Transverse colon (tissue), 4 donors: ENCODE data around the gene SLC2A5. TPM values are rescaled to one million over a fixed set of nuclear protein-coding genes. Genes with fewer than 3 reads are reported as not detected.

ENCODE experiments used
- DNase-seq: peaks from one replicate; pipeline ENCODE4 v3.0.0-alpha.2; 2019
- H3K27ac ChIP-seq, 4 donors: fragments of 200-600 bp; sonication (generic); 2 replicates each; pipeline ENCODE4 v1.5.1; 2016 to 2018; ENCODE audit warnings: inconsistent platforms in 4 of 4
- H3K27me3 ChIP-seq: fragments of 200-600 bp; sonication (generic); 2 replicates; pipeline ENCODE4 v1.5.1; 2017; ENCODE audit warnings: inconsistent platforms
- H3K36me3 ChIP-seq, 4 donors: fragments of 200-600 bp; sonication (generic); 2 replicates each; pipeline ENCODE4 v1.5.1; 2017 to 2019; ENCODE audit warnings: inconsistent platforms in 4 of 4
- H3K4me1 ChIP-seq, 4 donors: fragments of 200-600 bp; sonication (generic); 2 replicates each; pipeline ENCODE4 v1.5.1; 2017 to 2020; ENCODE audit warnings: inconsistent platforms in 4 of 4
- H3K4me3 ChIP-seq, 4 donors: fragments of 200-600 bp; sonication (generic); 1 replicate in 1 of 4; 2 replicates in 3 of 4; pipeline versions ENCODE4 v1.5.1 to v1.6.1; 2017 to 2019; ENCODE audit warnings: inconsistent platforms in 4 of 4
- H3K9me3 ChIP-seq, 2 donors: fragments of 200-600 bp; sonication (generic); 2 replicates each; pipeline ENCODE4 v1.5.1; 2017 to 2019; ENCODE audit warnings: inconsistent platforms in 2 of 2
- EP300 ChIP-seq: sonication (generic); formaldehyde crosslinking; IDR thresholded peaks from one replicate; pipeline ENCODE4 v1.6.1; 2017; ENCODE audit warnings: antibody characterized with exemption, low read depth
- POLR2A ChIP-seq: fragments of 450-650 bp; IDR thresholded peaks from one replicate; pipeline ENCODE4 v1.6.1; 2016; ENCODE audit warnings: antibody characterized with exemption, mild to moderate bottlenecking, moderate library complexity
- POLR2AphosphoS5 ChIP-seq, 3 donors: sonication (generic); formaldehyde crosslinking; IDR thresholded peaks; one replicate each; pipeline ENCODE4 v1.6.1; 2016; ENCODE audit warnings: antibody characterized with exemption in 3 of 3
- WGBS, 2 donors: methylation state at CpG; one replicate each; pipeline ENCODE4 v1.1.5; 2018; ENCODE audit warnings: low coverage in 1 of 2; 5-methylcytosine and 5-hydroxymethylcytosine counted together
- in situ Hi-C, 4 donors: fragments of 200-750 bp; cut with MboI; loops; one replicate each; pipeline versions ENCODE4 v1.15.0 to v1.15.1; 2017; ENCODE audit warnings: low sequenced_read_pairs in 3 of 4, low pct_ligation_motif_present in 1 of 4, low pct_unique_long_range_greater_than_20kb in 1 of 4
- intact Hi-C: fragments of 100-400 bp; cut with DNase I; formaldehyde crosslinking; loops from one replicate; pipeline ENCODE4 v1.15.1; 2023; ENCODE audit warnings: low total_unique reads
- total RNA-seq, 4 donors: library from RNA; depleted of rRNA; stranded (reverse); fragments of >200 nt; gene quantifications; one replicate each; pipeline ENCODE4 v1.1.0, GENCODE V29; 2016
- TF ChIP-seq, protein P1 (sequence below), 5 experiments: fragments of 200-600 bp in 3 of 5; fragments of 450-650 bp in 2 of 5; sonication (generic) in 3 of 5; IDR thresholded peaks; 1 replicate in 2 of 5; 2 replicates in 3 of 5; pipeline ENCODE4 v1.5.1; 2016 to 2017; ENCODE audit warnings: antibody characterized with exemption in 5 of 5, inconsistent platforms in 3 of 5, mild to moderate bottlenecking in 2 of 5, moderate library complexity in 1 of 5

The SLC2A5 gene
- total RNA-seq, 4 donors from 2014 or later: 5.9 to 21.3 (median 13.3) TPM

DNA sequence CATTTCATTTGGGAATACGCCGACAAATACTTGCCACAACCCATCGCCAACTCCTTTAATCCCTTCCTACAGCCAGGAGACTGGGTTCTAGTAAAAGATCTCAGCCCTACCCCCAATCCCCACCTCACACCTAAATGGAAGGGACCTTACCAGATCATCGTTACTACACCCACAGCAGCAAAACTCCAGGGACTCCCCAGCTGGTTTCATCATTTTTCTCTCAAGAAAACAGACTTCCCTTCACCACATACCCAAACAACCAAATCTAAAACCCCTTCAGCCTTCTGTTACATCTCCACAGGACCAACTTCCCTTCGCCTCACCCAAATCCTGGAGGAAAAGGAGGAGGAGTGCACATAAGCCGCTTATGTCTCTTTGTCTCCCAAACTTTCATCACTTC is 23.7 kb upstream of the SLC2A5 start:
- H3K9me3 ChIP-seq: no peaks in the 10 kb centered on the region
- no peak for DNase-seq
- intact Hi-C loops: no loop called here
- H3K27ac ChIP-seq: no peak overlapping the region
- 76 to 84% methylated on average over 6 of the region's 6 CpGs for WGBS, 2 donors
- peaks cover under 1% of the 10 kb centered on the region for H3K27me3 ChIP-seq
- H3K4me1 ChIP-seq: no peaks in the 10 kb centered on the region
- TF ChIP-seq POLR2AphosphoS5 (IDR thresholded peaks at IDR 0.05) (no peak), POLR2A (no peak), EP300 (no peak)
- TF ChIP-seq, protein P1, sequence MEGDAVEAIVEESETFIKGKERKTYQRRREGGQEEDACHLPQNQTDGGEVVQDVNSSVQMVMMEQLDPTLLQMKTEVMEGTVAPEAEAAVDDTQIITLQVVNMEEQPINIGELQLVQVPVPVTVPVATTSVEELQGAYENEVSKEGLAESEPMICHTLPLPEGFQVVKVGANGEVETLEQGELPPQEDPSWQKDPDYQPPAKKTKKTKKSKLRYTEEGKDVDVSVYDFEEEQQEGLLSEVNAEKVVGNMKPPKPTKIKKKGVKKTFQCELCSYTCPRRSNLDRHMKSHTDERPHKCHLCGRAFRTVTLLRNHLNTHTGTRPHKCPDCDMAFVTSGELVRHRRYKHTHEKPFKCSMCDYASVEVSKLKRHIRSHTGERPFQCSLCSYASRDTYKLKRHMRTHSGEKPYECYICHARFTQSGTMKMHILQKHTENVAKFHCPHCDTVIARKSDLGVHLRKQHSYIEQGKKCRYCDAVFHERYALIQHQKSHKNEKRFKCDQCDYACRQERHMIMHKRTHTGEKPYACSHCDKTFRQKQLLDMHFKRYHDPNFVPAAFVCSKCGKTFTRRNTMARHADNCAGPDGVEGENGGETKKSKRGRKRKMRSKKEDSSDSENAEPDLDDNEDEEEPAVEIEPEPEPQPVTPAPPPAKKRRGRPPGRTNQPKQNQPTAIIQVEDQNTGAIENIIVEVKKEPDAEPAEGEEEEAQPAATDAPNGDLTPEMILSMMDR (IDR thresholded peaks at IDR 0.05): no peak
- no peak overlapping the region for H3K4me3 ChIP-seq
- in situ Hi-C loops: no loop called here
- H3K36me3 ChIP-seq: no peaks in the 10 kb centered on the region

DNA sequence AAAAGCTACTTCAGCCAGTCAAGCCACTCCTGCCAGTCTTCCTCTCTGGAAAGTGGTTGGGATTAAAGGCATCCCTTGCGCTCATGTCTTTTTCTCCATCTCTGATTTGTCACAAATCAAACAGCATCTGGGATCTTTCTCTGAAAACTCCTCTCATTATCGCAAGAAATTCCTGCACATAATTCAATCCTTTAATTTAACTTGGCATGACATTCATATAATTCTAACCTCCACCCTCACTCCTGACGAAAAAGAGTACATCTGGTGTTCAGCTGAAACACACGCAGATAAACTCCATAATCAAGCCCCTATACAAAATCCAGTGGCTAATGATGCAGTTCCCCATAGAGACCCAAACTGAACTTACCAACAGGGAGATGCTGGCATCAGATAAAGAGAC is 19.4 kb upstream of the SLC2A5 start:
- Histone ChIP-seq H3K4me3 (no peak overlapping the region), H3K27ac (no peak overlapping the region), H3K27me3 (peaks cover 6% of the 10 kb centered on the region), H3K4me1 (peaks cover 0 to 14% (median 11%) of the 10 kb centered on the region in 4 donors), H3K9me3 (no peaks in the 10 kb centered on the region), H3K36me3 (no peaks in the 10 kb centered on the region)
- 80 to 92% methylated on average over 3 to 4 of the region's 4 CpGs for WGBS, 2 donors
- intact Hi-C loops: loop anchor here (1.0 kb wide), 1 partner anchor 46 kb away; no protein-coding TSS in a partner anchor
- DNase-seq: no peak
- TF ChIP-seq, protein P1 (IDR thresholded peaks at IDR 0.05): no peak
- TF ChIP-seq POLR2AphosphoS5 (IDR thresholded peaks at IDR 0.05) (no peak), EP300 (no peak), POLR2A (no peak)
- in situ Hi-C loops: no loop called here

DNA sequence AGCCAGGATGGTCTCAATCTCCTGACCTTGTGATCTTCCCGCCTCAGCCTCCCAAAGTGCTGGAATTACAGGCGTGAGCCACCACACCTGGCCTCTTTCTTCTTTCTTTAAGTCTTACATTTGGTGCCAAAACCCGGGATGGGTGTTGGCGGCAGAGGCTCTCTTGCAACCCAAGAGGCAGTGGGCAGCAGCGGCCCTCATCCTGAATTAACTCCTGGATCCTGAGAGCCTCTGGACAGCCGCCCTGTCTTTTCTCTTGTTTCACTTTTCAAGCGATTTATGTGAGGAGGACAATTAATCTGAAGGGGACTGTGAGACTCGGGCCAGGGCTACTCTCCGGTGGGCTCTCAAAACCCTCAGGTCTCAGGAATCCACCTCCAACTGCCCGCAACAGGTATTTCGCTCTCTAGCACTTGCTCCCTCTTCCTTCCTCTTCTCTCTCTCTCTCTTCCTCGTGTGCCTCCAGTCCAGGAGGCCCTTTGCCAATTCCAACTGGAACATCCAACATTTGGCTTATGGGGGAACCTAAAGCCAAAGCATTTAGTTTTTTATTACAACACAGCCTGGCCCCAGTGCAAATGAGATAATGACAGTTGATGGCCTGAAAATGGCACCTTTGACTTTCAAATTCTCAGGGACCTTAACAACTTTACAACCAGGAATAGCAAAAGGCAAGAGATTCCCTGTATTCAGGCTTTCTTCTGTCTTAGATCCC is 18.1 kb upstream of the SLC2A5 start:
- 85 to 93% methylated on average over 9 to 12 of the region's 12 CpGs for WGBS, 2 donors
- H3K27me3 ChIP-seq: peaks cover 6% of the 10 kb centered on the region
- H3K9me3 ChIP-seq: no peaks in the 10 kb centered on the region
- no peak overlapping the region for H3K27ac ChIP-seq
- no peak overlapping the region for H3K4me3 ChIP-seq
- DNase-seq: no peak
- TF ChIP-seq POLR2A (no peak), EP300 (no peak), POLR2AphosphoS5 (IDR thresholded peaks at IDR 0.05) (no peak)
- TF ChIP-seq, protein P1 (IDR thresholded peaks at IDR 0.05): no peak
- intact Hi-C loops: no loop called here
- no peaks in the 10 kb centered on the region for H3K36me3 ChIP-seq
- H3K4me1 ChIP-seq: peaks cover 0 to 19% (median 11%) of the 10 kb centered on the region in 4 donors
- in situ Hi-C loops: no loop called here

DNA sequence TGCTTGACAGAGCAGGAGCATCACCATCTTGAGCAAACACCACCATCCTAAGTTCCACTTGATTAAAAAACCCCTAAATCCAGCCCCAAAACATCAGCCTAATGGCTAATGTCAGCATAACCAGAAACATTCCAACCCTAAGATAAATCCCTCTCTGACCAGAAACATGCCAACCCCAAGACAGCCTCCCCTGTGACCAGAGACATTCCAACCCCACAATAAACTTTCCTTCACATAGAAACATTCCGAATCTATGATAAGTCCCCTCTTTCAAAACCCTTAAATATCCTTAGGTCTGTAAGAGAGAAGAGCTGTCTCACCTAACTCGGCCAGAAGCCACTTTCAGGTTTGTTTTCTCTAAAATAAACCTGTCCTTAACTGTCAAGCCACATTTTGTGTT is 17.4 kb upstream of the SLC2A5 start:
- H3K9me3 ChIP-seq: no peaks in the 10 kb centered on the region
- TF ChIP-seq POLR2A (no peak), EP300 (no peak), POLR2AphosphoS5 (IDR thresholded peaks at IDR 0.05) (no peak)
- TF ChIP-seq, protein P1 (IDR thresholded peaks at IDR 0.05): no peak
- in situ Hi-C loops: no loop called here
- 65 to 100% methylated on average over 2 of the region's 2 CpGs for WGBS, 2 donors
- no peak overlapping the region for H3K4me3 ChIP-seq
- H3K27ac ChIP-seq: no peak overlapping the region
- peaks cover 0 to 22% (median 11%) of the 10 kb centered on the region in 4 donors for H3K4me1 ChIP-seq
- intact Hi-C loops: no loop called here
- no peaks in the 10 kb centered on the region for H3K36me3 ChIP-seq
- peaks cover 6% of the 10 kb centered on the region for H3K27me3 ChIP-seq
- no peak for DNase-seq
